Fibroblast of mammary gland (primary cell): Measurements from ENCODE around the gene NR1I2.

Experiments
- DNase-seq: peaks from one replicate; pipeline ENCODE4 v3.0.0-alpha.2; 2010; ENCODE audit warnings: low read depth
- H3K4me3 ChIP-seq: 2 replicates; pipeline ENCODE4 v1.5.1; 2011; ENCODE audit warnings: low read depth, mild to moderate bottlenecking, low read length, moderate library complexity; ENCODE audit not compliant: control insufficient read depth
- CTCF ChIP-seq: conservative IDR thresholded peaks from 2 replicates; pipeline ENCODE4 v1.5.1; 2011; ENCODE audit warnings: low read depth, low read length, inconsistent platforms; ENCODE audit not compliant: control insufficient read depth, insufficient read depth

The NR1I2 gene

DNA sequence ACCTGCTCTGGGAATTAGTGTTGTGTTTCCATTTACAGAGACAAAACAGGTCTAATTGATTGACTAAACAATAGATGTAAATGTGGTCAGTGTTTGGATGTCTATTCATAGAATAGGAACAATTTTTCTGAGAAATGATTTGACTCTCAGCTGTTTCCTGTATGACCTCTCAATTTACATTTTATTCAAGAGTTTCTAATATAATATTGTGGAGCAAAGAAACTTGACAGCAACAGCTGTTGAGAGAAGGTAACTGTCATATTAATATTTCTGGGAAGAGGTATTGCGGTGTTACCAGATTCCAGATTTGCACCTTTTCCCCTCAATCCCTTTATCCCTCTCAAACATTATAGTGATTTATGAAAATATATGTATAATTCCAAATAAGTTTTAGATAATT lies 3.7 kb upstream of the NR1I2 start:
- H3K4me3 ChIP-seq, result no peak overlapping the region
- TF ChIP-seq CTCF, result no peak
- no peak for DNase-seq

DNA sequence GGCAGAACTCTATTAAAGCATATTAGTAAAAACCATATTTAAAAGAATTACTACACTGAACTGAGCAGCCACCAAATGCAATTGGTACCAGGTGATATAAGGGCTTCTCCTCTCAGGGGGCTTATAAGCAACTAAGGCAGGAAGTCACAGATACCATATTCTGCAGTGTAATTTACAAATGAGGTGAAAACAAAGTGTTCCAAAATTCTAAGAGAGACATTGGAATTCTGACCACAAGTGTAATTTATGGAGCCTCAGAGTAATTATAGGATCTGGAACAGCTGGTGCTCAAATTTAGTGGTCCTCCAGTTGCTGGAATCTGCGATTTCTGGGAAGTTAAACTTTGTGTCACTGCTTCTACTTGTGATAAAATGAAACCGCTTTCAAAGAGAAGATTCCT lies 3.1 kb upstream of the NR1I2 start:
- TF ChIP-seq CTCF, result no peak
- no peak overlapping the region for H3K4me3 ChIP-seq
- DNase-seq, result no peak

- no peak overlapping the region for H3K4me3 ChIP-seq
- no peak for TF ChIP-seq CTCF
- DNase-seq, result no peak
Measured at GRCh38 chr3:119779731-119780383, 2.0 kb upstream of the NR1I2 start.

- no peak for DNase-seq
- H3K4me3 ChIP-seq, result no peak overlapping the region
- no peak for TF ChIP-seq CTCF
Measured at GRCh38 chr3:119782460-119782859, 559 bp downstream of the NR1I2 start.

DNA sequence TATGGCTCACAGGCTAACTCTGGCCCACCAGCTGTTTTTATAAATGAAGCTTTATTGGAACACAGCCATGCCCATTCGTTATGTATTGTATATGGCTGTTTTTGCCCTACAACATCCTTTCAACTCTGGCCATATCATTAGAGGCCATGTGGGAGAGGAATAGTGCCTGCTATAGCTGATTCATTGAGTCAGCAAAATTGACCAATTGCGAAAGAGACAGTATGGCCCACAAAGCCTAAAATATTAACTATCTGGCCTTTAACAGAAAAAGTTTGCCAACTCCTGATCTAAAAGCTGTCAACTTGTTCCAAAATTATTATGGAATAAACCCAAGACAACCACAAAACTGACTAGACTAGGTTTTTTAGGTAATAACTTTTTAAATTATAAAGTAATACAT lies 1.4 kb downstream of the NR1I2 start:
- DNase-seq, result no peak
- H3K4me3 ChIP-seq, result no peak overlapping the region
- no peak for TF ChIP-seq CTCF

- no peak overlapping the region for H3K4me3 ChIP-seq
- DNase-seq, result no peak
- TF ChIP-seq CTCF, result no peak
Measured at GRCh38 chr3:119783883-119784282, 2.0 kb downstream of the NR1I2 start.

DNA sequence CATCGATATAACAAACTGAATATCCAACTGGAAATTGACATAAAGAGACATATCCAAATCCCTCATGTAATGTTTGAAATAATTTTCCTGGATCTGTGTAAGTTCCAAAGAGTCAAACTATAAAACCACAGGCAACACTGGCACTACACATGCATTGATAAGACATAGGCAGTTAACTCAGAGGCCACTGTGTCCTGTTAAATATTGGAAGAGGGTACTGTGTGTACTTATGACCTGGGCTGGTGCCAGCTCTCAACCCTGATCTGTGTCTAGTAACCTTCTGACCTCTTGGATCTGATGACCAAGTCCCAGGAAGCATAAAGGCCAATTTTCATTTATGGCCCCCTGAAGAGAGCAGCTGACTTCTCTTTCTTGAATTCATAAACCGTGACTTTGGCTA lies 4.5 kb downstream of the NR1I2 start:
- no peak for TF ChIP-seq CTCF
- no peak for DNase-seq
- H3K4me3 ChIP-seq, result no peak overlapping the region
